Measurements from ENCODE around the gene CCNJL. TPM values are rescaled to one million over a fixed set of nuclear protein-coding genes. Genes with fewer than 3 reads are reported as not detected.

The CCNJL gene
- total RNA-seq, 4 donors from 2014 or later, result 0.16 to 2.8 (median 0.17) TPM; not detected in 1

DNA sequence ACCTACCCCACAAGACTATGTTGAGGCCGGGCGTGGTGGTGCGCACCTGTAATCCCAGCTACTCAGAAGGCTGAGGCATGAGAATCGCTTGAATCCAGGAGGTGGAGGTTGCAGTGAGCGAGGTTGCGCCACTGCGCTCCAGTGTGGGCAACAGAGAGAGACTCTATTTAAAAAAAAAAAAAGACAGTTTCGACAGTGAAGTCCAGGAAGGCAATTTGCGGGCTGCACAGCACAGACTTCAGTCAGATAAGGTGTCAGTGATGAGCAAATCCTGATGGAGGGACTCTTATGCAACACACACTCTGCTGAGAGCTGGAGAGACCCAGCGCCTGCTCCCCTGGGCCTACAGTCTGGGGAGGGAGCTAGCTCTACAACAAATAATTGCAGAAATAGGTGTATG, 14.2 kb downstream of the CCNJL start:
- TF ChIP-seq, protein P1, sequence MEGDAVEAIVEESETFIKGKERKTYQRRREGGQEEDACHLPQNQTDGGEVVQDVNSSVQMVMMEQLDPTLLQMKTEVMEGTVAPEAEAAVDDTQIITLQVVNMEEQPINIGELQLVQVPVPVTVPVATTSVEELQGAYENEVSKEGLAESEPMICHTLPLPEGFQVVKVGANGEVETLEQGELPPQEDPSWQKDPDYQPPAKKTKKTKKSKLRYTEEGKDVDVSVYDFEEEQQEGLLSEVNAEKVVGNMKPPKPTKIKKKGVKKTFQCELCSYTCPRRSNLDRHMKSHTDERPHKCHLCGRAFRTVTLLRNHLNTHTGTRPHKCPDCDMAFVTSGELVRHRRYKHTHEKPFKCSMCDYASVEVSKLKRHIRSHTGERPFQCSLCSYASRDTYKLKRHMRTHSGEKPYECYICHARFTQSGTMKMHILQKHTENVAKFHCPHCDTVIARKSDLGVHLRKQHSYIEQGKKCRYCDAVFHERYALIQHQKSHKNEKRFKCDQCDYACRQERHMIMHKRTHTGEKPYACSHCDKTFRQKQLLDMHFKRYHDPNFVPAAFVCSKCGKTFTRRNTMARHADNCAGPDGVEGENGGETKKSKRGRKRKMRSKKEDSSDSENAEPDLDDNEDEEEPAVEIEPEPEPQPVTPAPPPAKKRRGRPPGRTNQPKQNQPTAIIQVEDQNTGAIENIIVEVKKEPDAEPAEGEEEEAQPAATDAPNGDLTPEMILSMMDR (IDR thresholded peaks at IDR 0.05; ENCODE audit: low read depth), result no peak

GRCh38 chr5:160297776-160298175, 14.6 kb downstream of the CCNJL start:
- TF ChIP-seq, protein P1 (IDR thresholded peaks at IDR 0.05; ENCODE audit: low read depth), result no peak

DNA sequence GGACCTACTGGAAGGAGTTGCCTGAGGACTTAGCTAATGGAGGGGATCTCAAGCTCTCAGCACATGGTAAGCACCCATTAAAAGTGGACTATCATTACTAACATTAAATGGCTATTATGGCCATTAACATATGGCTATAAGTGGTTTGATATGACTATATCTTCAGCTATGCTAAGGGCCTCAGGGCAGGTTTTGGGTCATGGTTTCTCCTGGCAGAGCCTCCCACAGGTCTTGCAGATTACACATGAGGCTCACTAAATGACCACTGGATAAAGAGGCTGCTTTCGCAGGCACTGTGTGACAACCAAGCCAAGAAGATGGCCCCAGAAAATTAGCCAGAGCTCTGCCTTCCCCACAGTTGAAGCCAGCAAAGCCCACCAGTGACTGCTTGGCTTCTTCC, 15.4 kb downstream of the CCNJL start:
- TF ChIP-seq, protein P1 (IDR thresholded peaks at IDR 0.05; ENCODE audit: low read depth), result no peak

GRCh38 chr5:160296496-160296895, 15.9 kb downstream of the CCNJL start:
- TF ChIP-seq, protein P1 (IDR thresholded peaks at IDR 0.05; ENCODE audit: low read depth), result no peak

- TF ChIP-seq, protein P1 (IDR thresholded peaks at IDR 0.05; ENCODE audit: low read depth), result no peak
These were observed 18.3 kb downstream of the CCNJL start for GRCh38 chr5:160293901-160294561.

GRCh38 chr5:160293386-160293785, 19.0 kb downstream of the CCNJL start:
- TF ChIP-seq, protein P1 (IDR thresholded peaks at IDR 0.05; ENCODE audit: low read depth), result no peak

GRCh38 chr5:160291467-160291866, 20.9 kb downstream of the CCNJL start:
- TF ChIP-seq, protein P1 (IDR thresholded peaks at IDR 0.05; ENCODE audit: low read depth), result no peak
